ENCODE results near the gene TFEB.

TFEB gene

DNA sequence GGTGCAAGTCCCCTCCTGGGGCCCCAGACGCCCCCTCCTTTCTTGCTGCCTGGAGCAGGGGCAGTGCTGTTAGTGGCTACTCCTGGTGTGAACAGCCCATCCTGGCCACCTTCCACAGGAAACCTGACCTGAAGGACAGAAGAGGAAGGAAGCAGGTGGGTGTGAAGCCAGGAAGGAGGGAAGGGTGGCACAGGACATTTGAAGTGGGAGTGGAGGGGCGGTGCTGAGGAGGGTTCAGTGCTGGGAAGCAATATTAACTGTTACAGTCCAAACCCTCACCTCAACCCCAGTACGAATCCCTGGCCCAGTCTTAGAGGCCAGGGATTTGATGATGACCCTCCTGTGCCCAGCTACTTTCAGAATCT, 45.9 kb upstream of the TFEB start:
- no peaks in the 10 kb centered on the region for H3K27me3 ChIP-seq (ENCODE audit: insufficient read depth, poor library complexity, severe bottlenecking)
- DNase-seq (ENCODE audit: low read depth in 1 of 2, low spot score in 1 of 2), result no peak
- H3K4me3 ChIP-seq (replicated peaks; ENCODE audit: insufficient read depth, low read length), result no peak overlapping the region
- no peak overlapping the region for H3K27ac ChIP-seq (replicated peaks)
- TF ChIP-seq, protein P1, sequence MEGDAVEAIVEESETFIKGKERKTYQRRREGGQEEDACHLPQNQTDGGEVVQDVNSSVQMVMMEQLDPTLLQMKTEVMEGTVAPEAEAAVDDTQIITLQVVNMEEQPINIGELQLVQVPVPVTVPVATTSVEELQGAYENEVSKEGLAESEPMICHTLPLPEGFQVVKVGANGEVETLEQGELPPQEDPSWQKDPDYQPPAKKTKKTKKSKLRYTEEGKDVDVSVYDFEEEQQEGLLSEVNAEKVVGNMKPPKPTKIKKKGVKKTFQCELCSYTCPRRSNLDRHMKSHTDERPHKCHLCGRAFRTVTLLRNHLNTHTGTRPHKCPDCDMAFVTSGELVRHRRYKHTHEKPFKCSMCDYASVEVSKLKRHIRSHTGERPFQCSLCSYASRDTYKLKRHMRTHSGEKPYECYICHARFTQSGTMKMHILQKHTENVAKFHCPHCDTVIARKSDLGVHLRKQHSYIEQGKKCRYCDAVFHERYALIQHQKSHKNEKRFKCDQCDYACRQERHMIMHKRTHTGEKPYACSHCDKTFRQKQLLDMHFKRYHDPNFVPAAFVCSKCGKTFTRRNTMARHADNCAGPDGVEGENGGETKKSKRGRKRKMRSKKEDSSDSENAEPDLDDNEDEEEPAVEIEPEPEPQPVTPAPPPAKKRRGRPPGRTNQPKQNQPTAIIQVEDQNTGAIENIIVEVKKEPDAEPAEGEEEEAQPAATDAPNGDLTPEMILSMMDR (IDR thresholded peaks at IDR 0.05; ENCODE audit: insufficient read depth, low read length), result no peak
- TF ChIP-seq, protein P2, sequence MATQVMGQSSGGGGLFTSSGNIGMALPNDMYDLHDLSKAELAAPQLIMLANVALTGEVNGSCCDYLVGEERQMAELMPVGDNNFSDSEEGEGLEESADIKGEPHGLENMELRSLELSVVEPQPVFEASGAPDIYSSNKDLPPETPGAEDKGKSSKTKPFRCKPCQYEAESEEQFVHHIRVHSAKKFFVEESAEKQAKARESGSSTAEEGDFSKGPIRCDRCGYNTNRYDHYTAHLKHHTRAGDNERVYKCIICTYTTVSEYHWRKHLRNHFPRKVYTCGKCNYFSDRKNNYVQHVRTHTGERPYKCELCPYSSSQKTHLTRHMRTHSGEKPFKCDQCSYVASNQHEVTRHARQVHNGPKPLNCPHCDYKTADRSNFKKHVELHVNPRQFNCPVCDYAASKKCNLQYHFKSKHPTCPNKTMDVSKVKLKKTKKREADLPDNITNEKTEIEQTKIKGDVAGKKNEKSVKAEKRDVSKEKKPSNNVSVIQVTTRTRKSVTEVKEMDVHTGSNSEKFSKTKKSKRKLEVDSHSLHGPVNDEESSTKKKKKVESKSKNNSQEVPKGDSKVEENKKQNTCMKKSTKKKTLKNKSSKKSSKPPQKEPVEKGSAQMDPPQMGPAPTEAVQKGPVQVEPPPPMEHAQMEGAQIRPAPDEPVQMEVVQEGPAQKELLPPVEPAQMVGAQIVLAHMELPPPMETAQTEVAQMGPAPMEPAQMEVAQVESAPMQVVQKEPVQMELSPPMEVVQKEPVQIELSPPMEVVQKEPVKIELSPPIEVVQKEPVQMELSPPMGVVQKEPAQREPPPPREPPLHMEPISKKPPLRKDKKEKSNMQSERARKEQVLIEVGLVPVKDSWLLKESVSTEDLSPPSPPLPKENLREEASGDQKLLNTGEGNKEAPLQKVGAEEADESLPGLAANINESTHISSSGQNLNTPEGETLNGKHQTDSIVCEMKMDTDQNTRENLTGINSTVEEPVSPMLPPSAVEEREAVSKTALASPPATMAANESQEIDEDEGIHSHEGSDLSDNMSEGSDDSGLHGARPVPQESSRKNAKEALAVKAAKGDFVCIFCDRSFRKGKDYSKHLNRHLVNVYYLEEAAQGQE (IDR thresholded peaks at IDR 0.05; ENCODE audit: insufficient replicate concordance, low read depth), result no peak
- no peak for TF ChIP-seq POLR2AphosphoS5 (IDR thresholded peaks at IDR 0.05; ENCODE audit: low read depth)
- TF ChIP-seq SPI1 (IDR thresholded peaks at IDR 0.05; ENCODE audit: borderline replicate concordance, low read depth), result no peak
- no peak for TF ChIP-seq GABPA (IDR thresholded peaks at IDR 0.05; ENCODE audit: low read depth)

DNA sequence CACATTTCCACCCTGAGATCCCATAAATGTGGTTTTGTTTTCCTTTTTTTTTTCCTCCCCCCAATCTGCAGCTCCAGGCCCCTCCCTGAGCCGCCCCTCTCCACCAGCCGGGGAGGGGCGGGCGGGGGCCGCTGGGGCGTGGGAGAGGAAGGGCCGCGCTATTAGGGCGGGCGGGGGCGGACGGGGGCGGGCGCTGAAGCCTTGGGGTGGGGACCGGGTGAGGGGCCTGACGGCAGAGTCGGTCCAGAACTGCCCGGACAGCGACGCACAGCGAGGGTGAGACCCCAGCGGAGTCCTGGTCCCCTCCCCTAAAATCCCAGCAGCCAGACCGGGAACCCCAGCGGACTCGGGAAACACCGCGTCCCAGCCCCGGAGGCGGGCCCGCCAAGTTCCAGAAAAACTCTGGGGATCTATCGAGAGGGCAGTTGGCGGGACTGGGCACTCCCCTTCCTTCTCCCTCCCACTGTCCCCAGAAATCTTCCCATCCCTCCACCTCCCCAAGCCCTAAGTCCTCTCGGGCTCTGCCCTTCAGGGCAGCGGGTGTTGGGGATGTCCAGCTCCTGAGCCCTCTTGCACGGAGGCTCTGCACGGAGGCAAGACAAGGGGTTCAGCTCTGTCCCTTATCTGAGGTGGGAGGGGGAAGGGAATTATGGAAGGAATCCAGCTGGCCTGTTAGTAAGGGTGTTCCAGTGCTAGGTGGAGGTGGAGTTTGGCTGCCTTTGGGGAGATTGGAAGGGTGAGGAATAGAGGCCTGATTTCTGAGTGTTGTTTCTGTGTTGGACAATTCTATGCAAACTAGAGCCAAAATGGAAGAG, 45.4 kb upstream of the TFEB start, which contains the start of gene PRICKLE4:
TSS of gene PRICKLE4 (plus strand) at position 232 of the 815 bp plus-strand sequence. CDS start 2,692 bp downstream, outside the sequence.
- no peak for DNase-seq (ENCODE audit: low read depth in 1 of 2, low spot score in 1 of 2)
- Histone ChIP-seq H3K4me3 (replicated peaks; ENCODE audit: insufficient read depth, low read length) (peak within 1 kb of the TSS; percentile 76), H3K27me3 (ENCODE audit: insufficient read depth, poor library complexity, severe bottlenecking) (no peaks in the 10 kb centered on the region), H3K27ac (replicated peaks) (no peak within 1 kb of the TSS; the same call in 1 of the 2 replicates)
- TF ChIP-seq, protein P2 (IDR thresholded peaks at IDR 0.05; ENCODE audit: insufficient replicate concordance, low read depth), result no peak
- TF ChIP-seq GABPA (IDR thresholded peaks at IDR 0.05; ENCODE audit: low read depth) (no peak), SPI1 (IDR thresholded peaks at IDR 0.05; ENCODE audit: borderline replicate concordance, low read depth) (no peak), POLR2AphosphoS5 (IDR thresholded peaks at IDR 0.05; ENCODE audit: low read depth) (no peak)
- TF ChIP-seq, protein P1 (IDR thresholded peaks at IDR 0.05; ENCODE audit: insufficient read depth, low read length), result no peak

DNA sequence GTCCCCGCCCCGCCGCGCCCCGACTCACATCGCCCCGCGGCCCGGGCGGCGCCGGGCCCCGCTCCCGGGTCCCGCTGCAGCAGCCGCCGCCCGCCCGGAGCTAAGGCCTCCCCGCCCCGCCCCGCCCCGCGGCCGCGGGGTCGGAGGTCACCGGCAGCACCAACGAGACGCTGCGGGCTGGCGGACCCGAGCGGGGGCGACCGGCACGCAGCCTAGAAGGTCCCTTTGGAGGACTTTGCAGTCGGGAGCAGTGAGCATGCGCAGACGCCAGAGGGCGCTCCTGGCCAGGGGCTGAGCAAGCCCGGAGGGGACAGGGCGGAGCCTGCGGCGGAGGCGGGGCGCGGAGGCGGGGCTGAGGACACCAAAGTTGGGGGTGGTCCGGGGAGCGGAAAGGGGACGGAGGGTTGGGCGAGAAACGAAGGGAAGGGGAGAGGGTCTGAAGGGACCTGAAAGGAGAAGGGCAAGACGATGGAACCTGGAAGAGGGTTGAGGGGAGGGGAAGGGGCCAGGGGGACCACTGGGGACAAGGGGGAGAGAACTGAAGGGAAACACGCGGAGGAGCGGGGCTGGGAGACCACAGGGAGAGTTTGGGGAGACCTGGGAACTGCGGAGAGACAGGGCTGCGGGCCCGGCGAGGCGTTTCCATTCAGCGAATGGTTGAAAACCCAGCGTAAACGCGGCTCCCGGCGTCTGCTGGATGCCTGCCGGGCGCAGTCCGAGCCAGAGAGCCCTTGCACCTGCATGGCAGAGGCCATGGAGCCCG, 44.6 kb upstream of the TFEB start, which contains the start of gene FRS3:
TSS of gene FRS3 (minus strand) at position 113 of the 763 bp plus-strand sequence. CDS start 2,913 bp downstream, outside the sequence.
- no peak for TF ChIP-seq SPI1 (IDR thresholded peaks at IDR 0.05; ENCODE audit: borderline replicate concordance, low read depth)
- TF ChIP-seq, protein P1 (IDR thresholded peaks at IDR 0.05; ENCODE audit: insufficient read depth, low read length), result peak; percentile 76
- peak within 1 kb of the TSS; percentile 76 for H3K4me3 ChIP-seq (replicated peaks; ENCODE audit: insufficient read depth, low read length)
- no peak within 1 kb of the TSS; the same call in 1 of the 2 replicates for H3K27ac ChIP-seq (replicated peaks)
- no peaks in the 10 kb centered on the region for H3K27me3 ChIP-seq (ENCODE audit: insufficient read depth, poor library complexity, severe bottlenecking)
- DNase-seq (ENCODE audit: low read depth in 1 of 2, low spot score in 1 of 2), result peak; percentile 89 to 97
